ENCODE data around the gene TPP1. TPM values are rescaled to one million over a fixed set of nuclear protein-coding genes. Genes with fewer than 3 reads are reported as not detected.

Gene TPP1
- total RNA-seq = 133 TPM
- long read RNA-seq, transcript TPP1-201 (13 exons, 3,560 nt) = major isoform, 39 of 63 reads
- long read RNA-seq, partial matches to known transcripts = 8 of 63 reads
- long read RNA-seq, other reads (novel, unspliced or antisense) = 11 of 63 reads

- no peak for DNase-seq (ENCODE audit: low spot score)
These were observed at the start of gene TPP1 for GRCh38 chr11:6619004-6619745. TPP1 (minus strand) TSS chr11:6619422; CDS start chr11:6619400, 22 bp downstream.

GRCh38 chr11:6667733-6668374 is 48.6 kb upstream of the TPP1 start:
- DNase-seq (ENCODE audit: low spot score) = no peak

DNA sequence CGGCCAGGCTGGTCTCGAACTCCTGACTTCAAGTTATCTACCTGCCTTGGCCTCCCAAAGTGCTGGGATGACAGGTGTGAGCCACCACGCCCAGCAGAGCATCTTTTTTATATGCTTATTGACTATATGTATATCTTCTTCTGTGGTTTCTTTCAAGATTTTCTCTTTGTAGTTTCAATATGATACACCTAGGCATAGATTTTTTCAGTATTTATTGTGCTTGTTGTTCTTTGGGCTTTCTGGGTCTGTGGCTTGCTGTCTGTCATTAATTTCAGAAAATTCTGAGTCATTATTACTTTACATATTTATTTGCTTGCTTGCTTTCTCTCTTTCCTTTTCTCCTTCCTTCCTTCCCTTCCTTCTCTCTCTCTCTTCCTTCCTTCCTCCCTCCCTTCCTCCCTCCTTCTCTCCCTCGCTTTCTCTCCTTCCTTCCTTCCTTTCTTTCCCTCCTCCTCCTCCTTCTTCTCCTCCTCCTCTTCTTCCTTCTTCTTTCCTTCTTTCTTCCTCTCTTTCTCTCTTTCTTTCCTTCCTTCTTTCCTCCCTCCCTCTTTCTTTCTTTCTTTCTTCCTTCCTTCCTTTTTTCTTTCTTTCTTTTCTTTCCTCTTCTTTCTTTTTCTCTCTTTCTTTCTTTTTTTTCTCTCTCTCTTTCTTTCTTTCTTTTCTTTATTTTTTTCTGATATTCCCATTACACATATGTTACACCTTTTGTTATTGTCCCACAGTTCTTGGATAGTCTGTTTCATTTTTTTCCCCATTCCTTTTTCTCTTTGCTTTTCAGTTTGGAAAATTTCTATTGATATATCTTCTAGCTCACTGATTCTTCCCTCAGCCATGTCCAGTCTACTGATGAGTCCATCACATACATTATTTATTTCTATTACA is 47.3 kb upstream of the TPP1 start:
- no peak for DNase-seq (ENCODE audit: low spot score)

DNA sequence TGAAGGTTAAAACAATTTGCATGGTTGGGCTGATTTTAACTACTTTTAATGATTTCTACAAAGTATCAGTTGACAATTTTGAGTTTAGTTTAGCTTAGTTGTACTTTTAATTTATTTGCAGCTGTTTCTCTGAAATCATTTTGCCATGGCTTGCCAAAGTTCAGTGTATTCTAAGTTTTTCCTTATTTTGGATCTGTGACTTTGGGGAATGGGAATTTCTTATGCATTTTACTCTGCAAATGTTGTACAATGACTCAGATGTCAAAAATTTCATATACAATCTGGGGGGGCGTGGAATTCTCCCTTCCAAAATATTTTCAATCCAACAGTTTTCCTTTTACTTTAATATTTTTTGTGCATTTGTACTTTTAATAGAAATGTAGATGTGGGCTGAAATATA is 45.3 kb upstream of the TPP1 start:
- DNase-seq (ENCODE audit: low spot score) = no peak

GRCh38 chr11:6663794-6664469 is 44.7 kb upstream of the TPP1 start:
- DNase-seq (ENCODE audit: low spot score) = no peak

- no peak for DNase-seq (ENCODE audit: low spot score)
These were observed 41.5 kb upstream of the TPP1 start for GRCh38 chr11:6660712-6661111.

GRCh38 chr11:6658647-6659046 is 39.4 kb upstream of the TPP1 start:
- no peak for DNase-seq (ENCODE audit: low spot score)

DNA sequence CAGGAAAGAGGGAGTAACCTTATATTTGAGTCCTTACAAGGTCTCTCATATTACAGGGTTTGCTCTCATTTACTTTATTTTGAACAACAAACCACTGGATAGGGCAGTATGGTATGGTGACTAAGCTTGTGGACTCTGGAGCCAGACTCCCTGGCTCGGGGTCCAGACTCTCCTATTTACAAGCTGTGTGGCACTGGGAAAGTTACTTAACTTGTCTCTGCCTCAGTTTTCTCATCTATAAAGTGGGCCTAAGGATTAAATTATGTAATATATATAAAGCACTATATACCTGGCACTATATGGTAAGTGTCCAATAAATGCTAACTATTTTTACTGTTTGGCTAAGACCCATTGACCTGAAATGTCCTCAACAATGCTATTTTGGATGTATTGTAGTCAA is 38.1 kb upstream of the TPP1 start:
- no peak for DNase-seq (ENCODE audit: low spot score)

DNA sequence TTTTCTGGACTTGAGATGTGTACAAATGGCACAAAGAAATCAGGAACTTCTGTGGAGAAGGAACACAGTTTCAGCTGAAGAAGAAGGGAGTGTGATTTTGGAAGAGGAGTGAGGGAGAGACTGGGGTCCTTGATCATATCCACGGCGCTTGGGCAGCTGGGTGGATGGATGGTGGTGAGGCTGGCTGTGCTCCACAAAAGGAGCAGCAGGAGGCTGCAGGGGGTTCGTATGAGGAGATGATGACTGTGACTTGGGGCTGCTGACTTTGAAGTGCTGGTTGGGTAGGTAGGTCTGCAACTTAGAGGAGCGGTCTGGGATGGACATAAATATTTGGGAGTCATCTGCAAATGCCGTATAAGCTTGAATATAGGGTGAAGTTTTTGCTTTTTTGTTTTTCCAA is 37.7 kb upstream of the TPP1 start:
- no peak for DNase-seq (ENCODE audit: low spot score)

DNA sequence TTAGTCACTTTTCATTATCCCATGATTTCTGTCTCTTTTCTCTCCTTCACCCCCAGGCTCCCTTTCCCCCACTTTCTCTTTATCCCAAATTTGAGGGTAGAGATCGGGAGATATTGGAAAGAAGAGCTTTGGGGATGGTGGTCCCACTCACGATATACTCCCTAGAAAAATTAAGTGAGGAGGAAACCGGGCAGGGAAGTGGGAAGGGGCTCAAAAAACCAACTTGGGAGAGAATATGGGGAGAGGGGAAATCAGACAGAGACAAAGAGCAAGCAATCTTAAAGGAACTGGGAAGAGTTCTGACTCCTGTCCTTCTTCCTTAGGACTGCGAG is 37.3 kb upstream of the TPP1 start:
- DNase-seq (ENCODE audit: low spot score) = no peak

DNA sequence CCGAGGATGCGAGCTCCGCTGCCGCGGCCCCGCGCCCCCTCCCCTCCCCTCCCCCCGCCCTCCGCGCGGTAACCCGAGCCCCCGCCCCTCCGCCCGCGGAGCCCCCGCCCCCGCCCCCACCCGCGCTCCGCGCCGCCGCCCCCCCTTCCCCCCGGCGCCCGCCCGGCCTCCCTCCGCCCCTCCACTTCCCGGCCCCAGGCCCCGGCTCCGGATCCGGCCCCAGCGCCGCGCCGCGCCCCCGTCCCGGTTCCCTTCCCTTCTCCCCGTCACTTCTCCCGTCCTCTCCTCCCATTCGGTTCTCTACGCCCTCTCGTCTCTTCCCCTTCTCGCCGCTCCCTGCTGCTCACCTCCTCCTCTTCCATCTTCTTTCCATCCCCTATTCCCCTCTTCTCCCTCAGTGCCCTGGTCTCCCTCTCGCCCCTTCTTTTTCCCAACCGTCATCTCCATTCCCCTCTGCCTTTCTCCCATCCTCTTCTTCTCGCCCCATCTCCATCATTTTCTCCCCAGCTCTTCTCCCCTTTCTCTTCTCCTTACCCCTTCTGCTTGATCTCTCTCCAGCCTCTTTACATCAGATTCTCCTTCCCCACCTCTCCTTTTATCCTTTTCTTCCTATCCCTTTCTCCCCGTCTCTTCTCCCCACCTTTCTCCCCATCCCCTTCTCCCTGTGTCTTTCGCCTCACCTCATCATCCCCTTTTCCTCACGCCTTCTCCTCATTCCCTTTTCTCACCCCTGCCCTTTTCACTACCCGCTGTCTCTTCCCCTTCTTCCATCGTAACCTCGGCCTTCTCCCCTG is 36.8 kb upstream of the TPP1 start, which contains the start of gene DCHS1:
Gene DCHS1, minus strand, starts transcription at position 20 of the 794 bp plus-strand sequence. CDS start 14,196 bp downstream, outside the sequence.
- no peak for DNase-seq (ENCODE audit: low spot score)

DNA sequence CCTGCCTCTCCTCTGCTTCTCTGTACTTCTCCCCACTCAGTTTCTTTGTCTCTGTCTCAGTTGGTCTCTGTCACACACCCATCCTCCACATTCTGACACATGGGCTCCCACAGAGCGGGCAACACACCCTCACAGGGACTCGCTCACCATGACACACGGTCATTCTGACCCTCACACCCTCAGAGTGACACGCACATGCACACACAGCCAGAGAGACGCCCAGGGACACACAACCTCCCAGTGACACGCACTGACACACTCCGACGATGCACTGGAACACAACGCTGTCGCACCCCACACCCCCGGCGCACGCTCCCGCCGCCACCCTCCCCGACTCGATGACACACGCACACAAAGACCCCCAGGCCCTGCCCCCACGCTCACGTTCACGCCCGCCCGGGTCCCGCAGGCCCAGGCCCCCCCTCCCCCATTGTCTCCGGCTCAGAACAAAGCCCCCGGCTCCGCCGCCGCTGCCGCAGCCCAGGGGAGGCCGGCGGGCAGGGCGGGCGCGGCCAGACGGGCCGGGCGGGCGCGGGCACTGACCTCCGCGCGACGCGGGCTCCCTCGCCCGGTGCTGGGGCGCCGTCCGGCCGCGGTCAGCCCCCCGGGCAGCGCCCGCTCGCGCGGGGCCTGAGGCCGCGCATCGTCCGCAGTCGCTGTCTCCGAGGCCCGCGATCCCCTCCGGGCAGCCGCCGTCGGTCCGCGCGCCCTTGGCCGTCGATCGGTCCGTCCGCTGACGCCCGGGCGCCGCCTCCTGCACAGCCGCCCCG is 36.0 kb upstream of the TPP1 start:
- no peak for DNase-seq (ENCODE audit: low spot score)

DNA sequence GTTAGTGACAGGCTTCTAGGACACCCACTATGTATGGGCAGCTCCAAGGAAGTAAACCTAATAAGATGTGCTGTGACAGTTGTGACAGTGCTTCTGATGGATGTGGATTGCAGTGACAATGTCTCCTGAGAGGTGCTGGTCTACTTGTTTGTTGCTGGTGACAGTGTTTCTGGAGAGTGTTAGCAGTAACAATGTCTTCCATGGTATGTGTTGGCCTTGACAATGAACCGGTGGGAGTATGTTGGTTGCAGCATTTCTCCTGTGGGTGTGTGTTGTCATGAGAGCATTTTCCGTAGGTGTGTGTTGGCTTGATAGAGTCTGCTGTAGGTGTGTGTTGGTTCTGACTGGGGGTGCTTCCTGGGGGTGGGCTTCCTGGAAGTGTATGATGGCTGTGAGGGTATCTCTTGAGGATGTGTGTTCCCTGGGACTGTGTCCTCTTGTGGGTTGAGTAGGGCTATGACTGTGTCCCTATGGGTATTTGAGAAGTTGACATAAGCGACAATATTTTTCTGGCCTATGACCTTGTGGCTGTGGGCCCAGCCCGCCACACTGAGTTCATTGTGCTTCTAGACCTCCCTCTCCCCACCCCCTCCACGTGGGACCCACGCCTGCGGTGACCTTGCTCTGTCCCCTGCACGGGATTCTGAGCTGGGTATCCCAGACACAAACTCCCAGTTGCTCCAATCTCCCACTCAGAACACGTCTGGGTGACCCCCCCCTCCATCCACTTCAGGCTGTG is 35.2 kb upstream of the TPP1 start:
- DNase-seq (ENCODE audit: low spot score) = no peak

GRCh38 chr11:6653656-6654055 is 34.4 kb upstream of the TPP1 start:
- DNase-seq (ENCODE audit: low spot score) = no peak

GRCh38 chr11:6653097-6653496 is 33.9 kb upstream of the TPP1 start:
- no peak for DNase-seq (ENCODE audit: low spot score)

GRCh38 chr11:6652182-6652581 is 33.0 kb upstream of the TPP1 start:
- no peak for DNase-seq (ENCODE audit: low spot score)

- no peak for DNase-seq (ENCODE audit: low spot score)
These were observed 31.8 kb upstream of the TPP1 start for GRCh38 chr11:6650980-6651379.

DNA sequence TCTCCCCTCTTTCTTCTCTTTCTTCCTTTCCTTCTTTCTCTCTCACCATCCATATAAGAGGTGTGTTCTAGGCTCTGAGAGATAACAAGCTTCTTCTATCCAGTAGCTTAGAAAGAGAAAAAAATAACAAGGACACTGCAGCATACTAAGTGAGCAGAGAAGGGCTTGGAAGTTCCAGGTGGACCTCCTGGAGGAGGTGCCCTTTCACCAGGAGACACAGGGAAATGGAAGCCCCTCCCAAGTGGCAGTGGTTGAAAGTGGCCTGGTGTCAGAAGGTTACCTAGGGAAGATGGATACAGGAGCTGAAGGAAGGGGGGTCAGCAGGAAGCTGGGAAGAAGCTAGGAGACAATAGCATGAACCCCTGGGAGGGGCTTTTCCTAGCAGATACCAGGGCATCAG is 30.9 kb upstream of the TPP1 start:
- DNase-seq (ENCODE audit: low spot score) = no peak

- no peak for DNase-seq (ENCODE audit: low spot score)
These were observed 29.3 kb upstream of the TPP1 start for GRCh38 chr11:6648501-6648900.

Measured in mesenteric fat pad (tissue), 1 donor.